ENCODE data around the gene TMC4.

DNA sequence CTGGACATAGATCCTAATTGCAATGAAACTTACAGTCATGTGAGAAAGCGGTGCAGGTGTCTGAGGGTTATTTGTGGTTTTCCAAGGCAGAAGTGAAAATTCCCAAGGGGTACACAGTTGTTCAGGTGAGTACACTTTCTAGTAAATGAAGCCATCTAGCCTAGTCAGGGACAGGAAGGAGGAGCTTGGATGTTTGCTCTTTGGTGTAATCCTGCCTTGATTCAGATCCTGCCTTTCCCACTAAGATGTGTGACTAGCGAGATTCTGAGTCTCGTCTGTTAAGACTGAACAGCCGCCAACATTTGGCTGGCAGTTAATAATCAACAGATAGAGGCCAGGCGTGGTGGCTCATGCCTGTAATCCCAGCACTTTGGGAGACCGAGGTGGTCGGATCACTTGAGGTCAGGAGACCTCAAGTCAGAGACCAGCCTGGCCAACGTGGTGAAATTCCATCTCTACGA is 30.2 kb upstream of the TMC4 start:
- TF ChIP-seq, protein P1, sequence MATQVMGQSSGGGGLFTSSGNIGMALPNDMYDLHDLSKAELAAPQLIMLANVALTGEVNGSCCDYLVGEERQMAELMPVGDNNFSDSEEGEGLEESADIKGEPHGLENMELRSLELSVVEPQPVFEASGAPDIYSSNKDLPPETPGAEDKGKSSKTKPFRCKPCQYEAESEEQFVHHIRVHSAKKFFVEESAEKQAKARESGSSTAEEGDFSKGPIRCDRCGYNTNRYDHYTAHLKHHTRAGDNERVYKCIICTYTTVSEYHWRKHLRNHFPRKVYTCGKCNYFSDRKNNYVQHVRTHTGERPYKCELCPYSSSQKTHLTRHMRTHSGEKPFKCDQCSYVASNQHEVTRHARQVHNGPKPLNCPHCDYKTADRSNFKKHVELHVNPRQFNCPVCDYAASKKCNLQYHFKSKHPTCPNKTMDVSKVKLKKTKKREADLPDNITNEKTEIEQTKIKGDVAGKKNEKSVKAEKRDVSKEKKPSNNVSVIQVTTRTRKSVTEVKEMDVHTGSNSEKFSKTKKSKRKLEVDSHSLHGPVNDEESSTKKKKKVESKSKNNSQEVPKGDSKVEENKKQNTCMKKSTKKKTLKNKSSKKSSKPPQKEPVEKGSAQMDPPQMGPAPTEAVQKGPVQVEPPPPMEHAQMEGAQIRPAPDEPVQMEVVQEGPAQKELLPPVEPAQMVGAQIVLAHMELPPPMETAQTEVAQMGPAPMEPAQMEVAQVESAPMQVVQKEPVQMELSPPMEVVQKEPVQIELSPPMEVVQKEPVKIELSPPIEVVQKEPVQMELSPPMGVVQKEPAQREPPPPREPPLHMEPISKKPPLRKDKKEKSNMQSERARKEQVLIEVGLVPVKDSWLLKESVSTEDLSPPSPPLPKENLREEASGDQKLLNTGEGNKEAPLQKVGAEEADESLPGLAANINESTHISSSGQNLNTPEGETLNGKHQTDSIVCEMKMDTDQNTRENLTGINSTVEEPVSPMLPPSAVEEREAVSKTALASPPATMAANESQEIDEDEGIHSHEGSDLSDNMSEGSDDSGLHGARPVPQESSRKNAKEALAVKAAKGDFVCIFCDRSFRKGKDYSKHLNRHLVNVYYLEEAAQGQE (IDR thresholded peaks at IDR 0.05; ENCODE audit: unreplicated experiment), result no peak
- TF ChIP-seq, protein P2, sequence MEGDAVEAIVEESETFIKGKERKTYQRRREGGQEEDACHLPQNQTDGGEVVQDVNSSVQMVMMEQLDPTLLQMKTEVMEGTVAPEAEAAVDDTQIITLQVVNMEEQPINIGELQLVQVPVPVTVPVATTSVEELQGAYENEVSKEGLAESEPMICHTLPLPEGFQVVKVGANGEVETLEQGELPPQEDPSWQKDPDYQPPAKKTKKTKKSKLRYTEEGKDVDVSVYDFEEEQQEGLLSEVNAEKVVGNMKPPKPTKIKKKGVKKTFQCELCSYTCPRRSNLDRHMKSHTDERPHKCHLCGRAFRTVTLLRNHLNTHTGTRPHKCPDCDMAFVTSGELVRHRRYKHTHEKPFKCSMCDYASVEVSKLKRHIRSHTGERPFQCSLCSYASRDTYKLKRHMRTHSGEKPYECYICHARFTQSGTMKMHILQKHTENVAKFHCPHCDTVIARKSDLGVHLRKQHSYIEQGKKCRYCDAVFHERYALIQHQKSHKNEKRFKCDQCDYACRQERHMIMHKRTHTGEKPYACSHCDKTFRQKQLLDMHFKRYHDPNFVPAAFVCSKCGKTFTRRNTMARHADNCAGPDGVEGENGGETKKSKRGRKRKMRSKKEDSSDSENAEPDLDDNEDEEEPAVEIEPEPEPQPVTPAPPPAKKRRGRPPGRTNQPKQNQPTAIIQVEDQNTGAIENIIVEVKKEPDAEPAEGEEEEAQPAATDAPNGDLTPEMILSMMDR (conservative IDR thresholded peaks at IDR 0.05; ENCODE audit: low read depth in 2 of 2), result no peak
- TF ChIP-seq POLR2AphosphoS5 (IDR thresholded peaks at IDR 0.05; ENCODE audit: low read depth) (no peak), CREB1 (CRISPR knock-in tag; IDR thresholded peaks at IDR 0.05; ENCODE audit: low read depth) (no peak), EZH2 (IDR thresholded peaks at IDR 0.05; ENCODE audit: low read depth, unreplicated experiment) (no peak), EZH2phosphoT487 (IDR thresholded peaks at IDR 0.05; ENCODE audit: unreplicated experiment) (no peak), JUNB (IDR thresholded peaks at IDR 0.05; ENCODE audit: unreplicated experiment) (no peak), NANOG (IDR thresholded peaks at IDR 0.05; ENCODE audit: borderline replicate concordance) (no peak)
- TF ChIP-seq, protein P3, sequence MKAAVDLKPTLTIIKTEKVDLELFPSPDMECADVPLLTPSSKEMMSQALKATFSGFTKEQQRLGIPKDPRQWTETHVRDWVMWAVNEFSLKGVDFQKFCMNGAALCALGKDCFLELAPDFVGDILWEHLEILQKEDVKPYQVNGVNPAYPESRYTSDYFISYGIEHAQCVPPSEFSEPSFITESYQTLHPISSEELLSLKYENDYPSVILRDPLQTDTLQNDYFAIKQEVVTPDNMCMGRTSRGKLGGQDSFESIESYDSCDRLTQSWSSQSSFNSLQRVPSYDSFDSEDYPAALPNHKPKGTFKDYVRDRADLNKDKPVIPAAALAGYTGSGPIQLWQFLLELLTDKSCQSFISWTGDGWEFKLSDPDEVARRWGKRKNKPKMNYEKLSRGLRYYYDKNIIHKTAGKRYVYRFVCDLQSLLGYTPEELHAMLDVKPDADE (IDR thresholded peaks at IDR 0.05), result no peak
- TF ChIP-seq, protein P4, sequence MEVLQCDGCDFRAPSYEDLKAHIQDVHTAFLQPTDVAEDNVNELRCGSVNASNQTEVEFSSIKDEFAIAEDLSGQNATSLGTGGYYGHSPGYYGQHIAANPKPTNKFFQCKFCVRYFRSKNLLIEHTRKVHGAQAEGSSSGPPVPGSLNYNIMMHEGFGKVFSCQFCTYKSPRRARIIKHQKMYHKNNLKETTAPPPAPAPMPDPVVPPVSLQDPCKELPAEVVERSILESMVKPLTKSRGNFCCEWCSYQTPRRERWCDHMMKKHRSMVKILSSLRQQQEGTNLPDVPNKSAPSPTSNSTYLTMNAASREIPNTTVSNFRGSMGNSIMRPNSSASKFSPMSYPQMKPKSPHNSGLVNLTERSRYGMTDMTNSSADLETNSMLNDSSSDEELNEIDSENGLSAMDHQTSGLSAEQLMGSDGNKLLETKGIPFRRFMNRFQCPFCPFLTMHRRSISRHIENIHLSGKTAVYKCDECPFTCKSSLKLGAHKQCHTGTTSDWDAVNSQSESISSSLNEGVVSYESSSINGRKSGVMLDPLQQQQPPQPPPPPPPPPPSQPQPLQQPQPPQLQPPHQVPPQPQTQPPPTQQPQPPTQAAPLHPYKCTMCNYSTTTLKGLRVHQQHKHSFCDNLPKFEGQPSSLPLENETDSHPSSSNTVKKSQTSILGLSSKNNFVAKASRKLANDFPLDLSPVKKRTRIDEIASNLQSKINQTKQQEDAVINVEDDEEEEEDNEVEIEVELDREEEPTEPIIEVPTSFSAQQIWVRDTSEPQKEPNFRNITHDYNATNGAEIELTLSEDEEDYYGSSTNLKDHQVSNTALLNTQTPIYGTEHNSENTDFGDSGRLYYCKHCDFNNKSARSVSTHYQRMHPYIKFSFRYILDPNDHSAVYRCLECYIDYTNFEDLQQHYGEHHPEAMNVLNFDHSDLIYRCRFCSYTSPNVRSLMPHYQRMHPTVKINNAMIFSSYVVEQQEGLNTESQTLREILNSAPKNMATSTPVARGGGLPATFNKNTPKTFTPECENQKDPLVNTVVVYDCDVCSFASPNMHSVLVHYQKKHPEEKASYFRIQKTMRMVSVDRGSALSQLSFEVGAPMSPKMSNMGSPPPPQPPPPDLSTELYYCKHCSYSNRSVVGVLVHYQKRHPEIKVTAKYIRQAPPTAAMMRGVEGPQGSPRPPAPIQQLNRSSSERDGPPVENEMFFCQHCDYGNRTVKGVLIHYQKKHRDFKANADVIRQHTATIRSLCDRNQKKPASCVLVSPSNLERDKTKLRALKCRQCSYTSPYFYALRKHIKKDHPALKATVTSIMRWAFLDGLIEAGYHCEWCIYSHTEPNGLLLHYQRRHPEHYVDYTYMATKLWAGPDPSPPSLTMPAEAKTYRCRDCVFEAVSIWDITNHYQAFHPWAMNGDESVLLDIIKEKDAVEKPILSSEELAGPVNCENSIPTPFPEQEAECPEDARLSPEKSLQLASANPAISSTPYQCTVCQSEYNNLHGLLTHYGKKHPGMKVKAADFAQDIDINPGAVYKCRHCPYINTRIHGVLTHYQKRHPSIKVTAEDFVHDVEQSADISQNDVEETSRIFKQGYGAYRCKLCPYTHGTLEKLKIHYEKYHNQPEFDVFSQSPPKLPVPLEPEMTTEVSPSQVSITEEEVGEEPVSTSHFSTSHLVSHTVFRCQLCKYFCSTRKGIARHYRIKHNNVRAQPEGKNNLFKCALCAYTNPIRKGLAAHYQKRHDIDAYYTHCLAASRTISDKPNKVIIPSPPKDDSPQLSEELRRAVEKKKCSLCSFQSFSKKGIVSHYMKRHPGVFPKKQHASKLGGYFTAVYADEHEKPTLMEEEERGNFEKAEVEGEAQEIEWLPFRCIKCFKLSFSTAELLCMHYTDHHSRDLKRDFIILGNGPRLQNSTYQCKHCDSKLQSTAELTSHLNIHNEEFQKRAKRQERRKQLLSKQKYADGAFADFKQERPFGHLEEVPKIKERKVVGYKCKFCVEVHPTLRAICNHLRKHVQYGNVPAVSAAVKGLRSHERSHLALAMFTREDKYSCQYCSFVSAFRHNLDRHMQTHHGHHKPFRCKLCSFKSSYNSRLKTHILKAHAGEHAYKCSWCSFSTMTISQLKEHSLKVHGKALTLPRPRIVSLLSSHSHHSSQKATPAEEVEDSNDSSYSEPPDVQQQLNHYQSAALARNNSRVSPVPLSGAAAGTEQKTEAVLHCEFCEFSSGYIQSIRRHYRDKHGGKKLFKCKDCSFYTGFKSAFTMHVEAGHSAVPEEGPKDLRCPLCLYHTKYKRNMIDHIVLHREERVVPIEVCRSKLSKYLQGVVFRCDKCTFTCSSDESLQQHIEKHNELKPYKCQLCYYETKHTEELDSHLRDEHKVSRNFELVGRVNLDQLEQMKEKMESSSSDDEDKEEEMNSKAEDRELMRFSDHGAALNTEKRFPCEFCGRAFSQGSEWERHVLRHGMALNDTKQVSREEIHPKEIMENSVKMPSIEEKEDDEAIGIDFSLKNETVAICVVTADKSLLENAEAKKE (CRISPR knock-in tag; IDR thresholded peaks at IDR 0.05), result no peak
